OCI-LY7 (cell line): Measurements from ENCODE around the gene BOLA1. TPM values are rescaled to one million over a fixed set of nuclear protein-coding genes. Genes with fewer than 3 reads are reported as not detected.
A peak's percentile ranks its signal among the peaks of the same experiment; 100 is the strongest.

Experiments used
- BruUV-seq: library from RNA; stranded (reverse); fragments of 400-500 nt; replicated peaks from 2 replicates; lab custom pipeline; 2021; lab: Mats Ljungman, UMichigan
- CTCF ChIA-PET: fragments of 300-600 bp; sonication (Branson Sonifier 250); formaldehyde crosslinking; loops from one replicate; lab custom pipeline; 2022; ENCODE audit warnings: antibody characterized with exemption; ENCODE audit not compliant: unreplicated experiment; lab: Charles Lee
- POLR2A ChIA-PET: fragments of 300-600 bp; sonication (Branson Sonifier 250); formaldehyde crosslinking; loops from one replicate; lab custom pipeline; 2022; ENCODE audit warnings: antibody characterized with exemption; lab: Charles Lee
- DNase-seq: peaks from one replicate; pipeline ENCODE4 v3.0.0-alpha.2; 2015; ENCODE audit warnings: low spot score
- H2AFZ ChIP-seq: fragments of 200-600 bp; sonication (generic), shearing (Covaris generic); 2 replicates; pipeline ENCODE4 v1.6.1; 2014; ENCODE audit warnings: mild to moderate bottlenecking, antibody characterized with exemption, low read length, moderate library complexity
- H3K27ac ChIP-seq: fragments of 200-600 bp; sonication (generic); 2 replicates; pipeline ENCODE4 v1.5.1; 2014; ENCODE audit warnings: mixed run types, low read depth, mild to moderate bottlenecking, moderate library complexity, low read length, inconsistent platforms; ENCODE audit not compliant: poor library complexity, severe bottlenecking
- H3K36me3 ChIP-seq: fragments of 200-600 bp; sonication (generic); 2 replicates; pipeline ENCODE4 v1.6.1; 2014; ENCODE audit warnings: mild to moderate bottlenecking, antibody characterized with exemption, low read length, moderate library complexity, mixed read lengths; ENCODE audit not compliant: insufficient read depth
- H3K4me1 ChIP-seq: fragments of 200-600 bp; sonication (generic); 2 replicates; pipeline ENCODE4 v1.5.1; 2014; ENCODE audit warnings: mild to moderate bottlenecking, low read length; ENCODE audit not compliant: insufficient read depth, poor library complexity, severe bottlenecking
- H3K4me2 ChIP-seq: fragments of 200-600 bp; sonication (generic); 2 replicates; pipeline ENCODE4 v1.6.1; 2014; ENCODE audit warnings: mild to moderate bottlenecking, low read length
- H3K4me3 ChIP-seq: fragments of 200-600 bp; sonication (generic); 2 replicates; pipeline ENCODE4 v1.5.1; 2014; ENCODE audit warnings: mild to moderate bottlenecking, low read depth, low read length; ENCODE audit not compliant: poor library complexity, severe bottlenecking
- H3K79me2 ChIP-seq: fragments of 200-600 bp; sonication (generic); 2 replicates; pipeline ENCODE4 v1.6.1; 2016; ENCODE audit warnings: low read depth, mild to moderate bottlenecking, low read length, moderate library complexity, mixed read lengths; ENCODE audit not compliant: insufficient read depth
- H3K9me2 ChIP-seq: fragments of 200-600 bp; sonication (generic); 2 replicates; pipeline ENCODE4 v1.6.1; 2016; ENCODE audit warnings: mild to moderate bottlenecking, low read length, mixed read lengths; ENCODE audit not compliant: insufficient read depth
- H3K9me3 ChIP-seq: fragments of 200-600 bp; sonication (generic); 2 replicates; pipeline ENCODE4 v1.6.1; 2014; ENCODE audit warnings: mild to moderate bottlenecking, mixed run types, low read length, mixed read lengths
- H4K20me1 ChIP-seq: fragments of 200-600 bp; sonication (generic); 2 replicates; pipeline ENCODE4 v1.6.1; 2014; ENCODE audit warnings: mild to moderate bottlenecking, antibody characterized with exemption, low read length, moderate library complexity, mixed read lengths; ENCODE audit not compliant: insufficient read depth
- EZH2phosphoT487 ChIP-seq: fragments of 200-600 bp; sonication (generic); IDR thresholded peaks from 2 replicates; pipeline ENCODE4 v1.6.1; 2018; ENCODE audit warnings: low read depth, borderline replicate concordance, mild to moderate bottlenecking, mixed run types, antibody characterized with exemption, low read length, moderate library complexity, mixed read lengths
- intact Hi-C: fragments of 100-400 bp; cut with micrococcal nuclease; formaldehyde crosslinking; loops from one replicate; pipeline ENCODE4 v1.10.0; 2022; ENCODE audit not compliant: unreplicated experiment
- total RNA-seq, 2 experiments: library from RNA; depleted of rRNA in 1 of 2; stranded (reverse); fragments of >200 nt in 1 of 2; shearing (Covaris generic) in 1 of 2; gene quantifications; 2 replicates each; pipeline ENCODE4 v1.2.3, GENCODE V29; 2014 to 2022
- TF ChIP-seq, protein P1 (sequence below): fragments of 200-600 bp; sonication (generic); conservative IDR thresholded peaks from 2 replicates; pipeline ENCODE4 v1.5.1; 2014; ENCODE audit warnings: mild to moderate bottlenecking, antibody characterized with exemption, low read length, moderate library complexity, mixed read lengths

Gene BOLA1
- total RNA-seq, 2 experiments from 2014 or later: 9.4 to 10.2 TPM

DNA sequence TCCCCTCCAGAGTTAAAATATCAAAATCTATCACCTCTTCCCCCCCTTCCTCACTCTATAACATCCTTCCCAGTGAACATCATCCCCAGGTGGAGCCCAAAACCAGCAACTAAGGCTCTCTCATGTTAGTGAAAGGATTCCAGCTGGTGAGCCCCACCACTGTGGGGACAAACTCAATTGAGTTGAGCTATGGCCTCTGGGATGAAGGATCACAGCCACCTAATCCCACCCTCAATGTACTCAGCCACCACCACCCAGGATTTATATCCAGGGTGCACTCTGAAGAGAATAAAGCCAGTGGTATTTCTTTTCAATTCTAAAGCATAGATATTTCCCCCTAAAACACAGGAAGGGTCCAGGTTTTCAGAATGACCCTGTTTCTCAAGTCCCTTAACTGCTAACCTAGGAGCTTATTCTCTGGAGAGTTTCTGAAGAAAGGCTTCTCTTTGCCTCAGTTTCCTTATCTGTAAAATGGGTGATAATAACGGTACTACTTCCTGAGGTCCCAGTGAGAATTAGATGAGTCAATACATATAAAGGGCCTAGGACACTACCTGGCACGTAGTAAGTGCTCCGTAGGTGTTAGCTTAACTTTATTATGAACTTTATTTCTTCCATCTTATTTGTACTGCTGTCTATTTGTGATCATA, 15.6 kb upstream of the BOLA1 start:
- BruUV-seq: no TSS peak
- Histone ChIP-seq H2AFZ (peak overlapping the region; percentile 64; the same call in 1 of the 2 replicates), H3K4me3 (peak overlapping the region; percentile 85), H3K9me2 (no peaks in the 10 kb centered on the region), H3K36me3 (peaks cover 3% of the 10 kb centered on the region; the same call in 1 of the 2 replicates), H3K79me2 (0 out of 2 replicates have a peak, but pooled peaks cover 4% of the 10 kb centered on the region), H3K27ac (peak overlapping the region; percentile 98), H3K9me3 (no peaks in the 10 kb centered on the region), H3K4me2 (peak overlapping the region; percentile 89), H4K20me1 (no peaks in the 10 kb centered on the region), H3K4me1 (peaks cover 33% of the 10 kb centered on the region)
- ChIA-PET CTCF (no interaction called here), POLR2A (interaction anchor here (0.5 to 5.2 kb wide), 6 partner anchors 9 to 282 kb away, joined by 3 to 63 read pairs (median 4); partner anchors contain the start of genes SF3B4 and SV2A)
- no peak for TF ChIP-seq EZH2phosphoT487
- no peak for DNase-seq
- intact Hi-C loops: loop anchor here (10.0 kb wide), 1 partner anchor 281 kb away; no protein-coding TSS in a partner anchor

DNA sequence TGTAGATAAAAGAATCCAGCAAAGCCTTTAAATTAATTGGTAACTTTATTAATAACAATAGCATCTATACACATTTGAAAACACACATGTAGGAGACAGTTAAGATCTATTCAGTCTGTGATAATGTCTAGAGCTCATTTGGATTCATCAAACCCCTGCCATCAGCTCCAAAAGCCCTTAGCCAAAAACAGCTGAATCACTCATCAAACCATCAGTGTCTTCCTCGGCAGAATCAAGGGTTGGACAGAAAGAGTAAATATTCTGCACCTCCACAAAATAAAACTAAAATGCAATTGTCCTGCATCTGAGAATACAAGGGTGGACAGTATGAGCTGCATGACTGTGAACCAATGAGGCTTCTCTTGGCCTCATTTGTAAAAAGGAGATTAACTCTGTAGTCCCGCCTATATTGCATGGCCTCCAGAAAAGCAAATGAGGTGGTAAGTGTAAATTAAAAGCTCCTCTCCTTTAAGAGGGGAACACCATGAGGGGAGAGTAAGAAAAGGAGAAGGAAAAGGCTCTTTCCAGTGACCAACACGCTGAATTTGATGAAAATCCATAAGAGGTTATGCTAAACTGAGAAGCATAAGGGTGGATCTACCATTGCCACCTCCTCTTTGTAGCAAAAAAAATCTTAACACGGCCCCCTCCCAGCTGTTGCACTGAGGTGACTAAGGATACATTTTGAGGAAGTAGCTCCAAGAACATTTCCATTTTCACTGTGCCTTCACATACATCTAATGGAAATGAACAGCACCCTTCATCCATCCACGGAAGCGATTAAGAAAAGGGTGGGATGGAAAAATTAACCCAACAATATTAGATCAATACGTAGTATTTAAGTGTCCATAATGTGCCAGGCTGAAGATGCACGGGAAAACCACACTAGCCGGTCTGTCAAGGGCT, 14.7 kb upstream of the BOLA1 start:
- H3K9me3 ChIP-seq: no peaks in the 10 kb centered on the region
- H3K4me2 ChIP-seq: peak overlapping the region; percentile 89
- peak overlapping the region; percentile 98 for H3K27ac ChIP-seq
- intact Hi-C loops: loop anchor here (10.0 kb wide), 1 partner anchor 280 kb away; no protein-coding TSS in a partner anchor
- no TSS peak for BruUV-seq
- peaks cover 3% of the 10 kb centered on the region; the same call in 1 of the 2 replicates for H3K36me3 ChIP-seq
- peak overlapping the region; percentile 64; the same call in 1 of the 2 replicates for H2AFZ ChIP-seq
- no peak for TF ChIP-seq EZH2phosphoT487
- TF ChIP-seq, protein P1, sequence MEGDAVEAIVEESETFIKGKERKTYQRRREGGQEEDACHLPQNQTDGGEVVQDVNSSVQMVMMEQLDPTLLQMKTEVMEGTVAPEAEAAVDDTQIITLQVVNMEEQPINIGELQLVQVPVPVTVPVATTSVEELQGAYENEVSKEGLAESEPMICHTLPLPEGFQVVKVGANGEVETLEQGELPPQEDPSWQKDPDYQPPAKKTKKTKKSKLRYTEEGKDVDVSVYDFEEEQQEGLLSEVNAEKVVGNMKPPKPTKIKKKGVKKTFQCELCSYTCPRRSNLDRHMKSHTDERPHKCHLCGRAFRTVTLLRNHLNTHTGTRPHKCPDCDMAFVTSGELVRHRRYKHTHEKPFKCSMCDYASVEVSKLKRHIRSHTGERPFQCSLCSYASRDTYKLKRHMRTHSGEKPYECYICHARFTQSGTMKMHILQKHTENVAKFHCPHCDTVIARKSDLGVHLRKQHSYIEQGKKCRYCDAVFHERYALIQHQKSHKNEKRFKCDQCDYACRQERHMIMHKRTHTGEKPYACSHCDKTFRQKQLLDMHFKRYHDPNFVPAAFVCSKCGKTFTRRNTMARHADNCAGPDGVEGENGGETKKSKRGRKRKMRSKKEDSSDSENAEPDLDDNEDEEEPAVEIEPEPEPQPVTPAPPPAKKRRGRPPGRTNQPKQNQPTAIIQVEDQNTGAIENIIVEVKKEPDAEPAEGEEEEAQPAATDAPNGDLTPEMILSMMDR: no peak
- ChIA-PET CTCF (interaction anchor here (0.6 kb wide), 1 partner anchor 1370 kb away, joined by 6 read pairs; the partner anchor contains the start of gene PSMD4), POLR2A (interaction anchor here (0.5 to 6.0 kb wide), 11 partner anchors 8 to 1198 kb away, joined by 3 to 63 read pairs (median 3); partner anchors contain the start of gene SV2A)
- peak; percentile 86 for DNase-seq
- H3K79me2 ChIP-seq: 0 out of 2 replicates have a peak, but pooled peaks cover 4% of the 10 kb centered on the region
- H3K4me1 ChIP-seq: peaks cover 42% of the 10 kb centered on the region
- peak overlapping the region; percentile 85 for H3K4me3 ChIP-seq
- H4K20me1 ChIP-seq: no peaks in the 10 kb centered on the region
- H3K9me2 ChIP-seq: no peaks in the 10 kb centered on the region
